Left kidney (tissue), 2 donors: ENCODE data around the gene MBNL1. TPM values are rescaled to one million over a fixed set of nuclear protein-coding genes. Genes with fewer than 3 reads are reported as not detected.

Experiments
- DNase-seq: peaks from one replicate; pipeline ENCODE4 v3.0.0-alpha.2; 2013
- polyA plus RNA-seq: library from polyadenylated mRNA; unstranded; fragments of 120-200 nt; gene quantifications from one replicate; pipeline ENCODE4 v1.2.1, GENCODE V29; 2013; ENCODE audit not compliant: insufficient read length

The MBNL1 gene
- polyA plus RNA-seq, 1 donor = 56.6 TPM

DNA sequence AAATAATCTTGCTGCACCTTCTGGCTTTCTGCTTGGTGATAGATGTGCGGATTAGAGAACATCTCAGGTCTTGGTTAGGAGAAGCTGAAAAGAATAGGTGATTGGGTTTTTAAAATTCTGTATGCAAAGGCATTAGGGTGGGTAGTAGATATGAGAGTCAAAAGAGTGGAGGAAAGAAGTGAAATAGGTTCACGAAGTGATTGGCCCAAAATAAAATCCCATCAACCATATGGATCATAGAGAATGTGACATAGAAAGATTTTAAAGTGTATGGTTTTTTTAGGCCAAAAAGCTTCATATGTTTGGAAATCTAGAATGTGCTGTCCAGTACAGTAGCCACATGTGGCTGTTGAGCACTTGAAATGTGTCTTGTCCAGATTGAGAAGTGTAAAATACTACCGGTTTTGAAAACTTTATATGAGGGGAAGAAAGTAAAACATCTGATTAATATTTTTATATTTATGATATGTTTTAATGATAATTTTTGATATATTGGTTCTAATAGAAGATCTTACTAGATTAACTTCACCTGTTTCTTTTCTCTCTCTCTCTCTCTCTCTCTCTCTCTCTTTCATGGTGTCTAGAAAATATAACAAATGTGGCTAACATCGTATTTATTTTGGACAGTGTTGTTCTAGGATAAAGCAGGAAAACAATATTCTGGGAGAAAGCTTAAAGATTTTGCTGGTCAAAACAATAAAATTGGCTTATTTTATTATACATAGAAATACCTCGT is 2.9 kb downstream of the MBNL1 start:
- no peak for DNase-seq

DNA sequence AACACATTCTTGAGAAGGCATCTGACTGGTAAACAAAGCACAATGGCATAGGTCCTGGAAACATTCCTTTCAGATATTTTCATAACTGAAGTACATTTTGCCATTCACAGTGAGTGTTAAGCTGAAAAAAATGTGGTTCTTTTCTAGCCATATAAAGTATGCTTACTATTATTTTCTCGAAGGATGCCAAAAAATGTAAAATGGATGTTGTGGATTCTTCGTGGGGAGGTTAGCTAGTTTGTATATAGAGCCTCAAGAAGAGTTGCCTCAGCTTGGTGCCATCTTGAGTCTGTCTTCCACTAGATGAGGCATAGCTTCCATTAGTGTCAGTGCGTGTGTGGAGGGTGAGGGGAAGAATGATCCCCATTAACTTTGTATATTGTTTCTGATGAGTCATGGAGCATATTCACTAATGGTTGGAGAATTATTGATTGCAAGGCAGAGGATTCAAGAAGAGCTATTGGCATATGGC is 4.1 kb downstream of the MBNL1 start:
- no peak for DNase-seq

DNA sequence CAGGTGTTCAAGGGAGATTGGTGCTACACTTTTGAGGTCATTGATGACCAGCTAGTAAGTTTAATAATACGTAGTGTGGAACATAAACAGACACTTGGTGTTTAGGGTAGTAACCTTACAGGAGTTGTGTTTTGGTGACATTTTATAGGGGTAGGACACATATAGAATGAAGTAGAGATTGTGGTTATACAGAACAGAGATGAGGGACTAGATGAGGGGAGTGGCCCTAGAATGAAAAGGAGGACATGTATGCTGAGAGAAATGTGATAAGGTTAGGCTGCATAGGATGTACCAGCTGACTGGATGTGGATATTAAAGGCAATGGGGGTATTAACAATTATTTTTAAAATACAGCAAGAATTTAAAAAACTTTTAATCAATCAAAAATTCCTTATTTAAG is 8.0 kb downstream of the MBNL1 start:
- no peak for DNase-seq

DNA sequence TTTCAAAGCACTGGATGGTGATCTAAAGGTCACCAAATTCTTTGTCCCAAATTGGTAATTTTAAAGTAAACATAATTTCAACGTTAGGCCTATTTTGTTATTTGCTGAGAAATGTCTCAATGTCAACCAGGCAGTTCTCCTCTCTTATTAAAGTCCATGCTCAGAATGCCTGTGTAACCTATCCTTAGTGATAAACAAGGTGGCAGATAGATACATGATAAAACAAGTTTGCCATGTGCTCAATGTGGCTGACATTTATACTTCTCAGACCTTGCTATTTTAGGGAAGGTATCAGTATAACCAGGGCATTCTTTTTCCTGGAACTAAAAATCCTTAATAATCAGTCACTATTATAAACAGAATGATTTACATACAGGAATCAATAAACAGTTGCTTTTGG is 8.5 kb downstream of the MBNL1 start:
- no peak for DNase-seq

DNA sequence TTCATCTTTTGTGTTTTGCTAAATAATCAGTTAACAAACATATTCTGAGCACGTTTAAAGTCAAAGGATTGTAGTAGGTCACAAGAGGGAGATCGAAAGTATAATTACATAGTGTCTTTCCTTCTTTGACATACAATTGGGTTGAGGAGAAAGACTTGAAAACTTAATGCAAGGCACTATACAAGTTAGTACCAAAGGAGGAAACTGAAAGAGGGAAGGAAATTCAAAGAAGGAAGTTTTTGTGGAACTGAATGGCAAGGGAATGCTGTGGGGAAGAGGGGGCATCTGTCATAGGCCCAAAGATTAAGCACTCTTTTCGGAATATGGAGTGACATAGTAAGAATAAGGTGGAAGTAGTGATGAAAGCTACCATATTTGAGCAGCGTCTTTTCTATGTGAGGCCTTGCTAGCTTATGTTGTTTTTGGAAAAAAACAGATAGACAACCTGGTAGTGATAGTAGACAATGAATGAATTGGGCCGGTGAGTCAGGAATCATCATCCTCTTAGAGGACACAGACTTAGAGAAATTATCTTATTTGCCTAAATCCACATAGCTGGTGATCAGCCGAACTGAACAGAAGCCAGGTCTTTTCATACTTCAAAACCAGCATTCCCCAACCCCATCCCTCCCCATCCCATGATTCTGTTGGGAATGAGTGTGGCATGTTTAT is 10.2 kb downstream of the MBNL1 start:
- DNase-seq = no peak

DNA sequence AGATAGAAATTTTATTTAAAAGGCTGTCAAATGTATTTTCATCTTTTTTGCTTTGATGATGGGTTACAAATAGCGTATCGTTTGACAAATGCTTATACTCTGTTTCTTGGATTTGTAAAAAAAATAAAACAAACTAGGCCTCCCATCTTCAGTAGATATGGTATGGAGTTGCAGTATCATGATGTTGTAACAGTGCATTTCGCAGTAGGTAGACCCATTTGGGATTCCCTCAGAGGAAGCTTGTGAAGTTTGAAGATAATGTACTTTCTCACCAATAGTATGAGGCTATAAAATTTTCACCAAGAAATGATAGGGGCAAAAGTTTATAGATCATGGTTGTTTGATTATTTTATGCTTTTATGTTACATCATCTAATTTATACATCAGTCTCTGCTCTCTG is 10.8 kb downstream of the MBNL1 start:
- DNase-seq = no peak

DNA sequence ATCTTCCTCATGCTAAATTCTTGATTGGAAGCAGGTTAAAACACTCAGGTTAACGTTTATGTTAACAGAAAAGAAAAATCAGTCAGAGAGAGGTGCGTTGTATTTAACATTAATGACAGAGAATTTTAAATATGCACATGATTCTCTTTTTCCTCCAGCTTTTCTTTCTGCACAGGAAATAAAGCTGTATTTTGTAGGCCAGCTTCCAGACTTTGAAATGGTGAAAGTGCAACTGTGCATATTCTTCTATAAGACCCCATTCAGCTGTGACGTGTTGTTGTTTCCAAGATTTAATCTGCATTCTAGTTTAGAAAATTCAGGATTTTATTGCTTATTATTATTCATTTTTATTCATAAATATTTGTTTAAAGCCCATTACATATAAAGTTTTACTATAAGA is 11.8 kb downstream of the MBNL1 start:
- no peak for DNase-seq

DNA sequence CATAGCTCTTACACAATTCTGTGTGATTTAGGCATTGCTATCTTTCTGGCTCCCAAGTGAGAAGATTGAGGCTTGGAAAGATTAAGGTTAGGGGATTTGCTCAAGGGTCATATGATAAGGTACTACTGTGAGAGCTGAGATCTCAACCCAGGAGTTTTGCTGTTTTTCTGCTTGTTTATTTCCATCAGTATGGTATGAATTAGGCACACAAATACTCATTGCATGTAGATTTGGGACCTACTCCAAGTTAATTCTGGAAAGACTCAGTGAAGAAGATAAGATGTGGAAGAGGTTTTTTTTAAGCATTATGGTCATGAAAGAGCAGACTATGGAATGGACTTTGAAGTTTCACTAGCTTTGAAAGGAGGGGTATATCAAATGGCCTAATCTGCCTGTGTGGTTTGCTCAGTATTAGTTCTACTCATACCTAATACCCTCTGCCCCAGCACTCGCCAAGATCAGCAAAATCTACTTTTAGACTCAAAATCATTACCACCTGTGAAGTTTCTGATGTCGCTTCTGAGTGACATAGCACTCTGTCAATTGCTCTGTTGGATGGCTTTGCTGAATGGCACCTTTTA is 12.5 kb downstream of the MBNL1 start:
- DNase-seq = no peak

DNA sequence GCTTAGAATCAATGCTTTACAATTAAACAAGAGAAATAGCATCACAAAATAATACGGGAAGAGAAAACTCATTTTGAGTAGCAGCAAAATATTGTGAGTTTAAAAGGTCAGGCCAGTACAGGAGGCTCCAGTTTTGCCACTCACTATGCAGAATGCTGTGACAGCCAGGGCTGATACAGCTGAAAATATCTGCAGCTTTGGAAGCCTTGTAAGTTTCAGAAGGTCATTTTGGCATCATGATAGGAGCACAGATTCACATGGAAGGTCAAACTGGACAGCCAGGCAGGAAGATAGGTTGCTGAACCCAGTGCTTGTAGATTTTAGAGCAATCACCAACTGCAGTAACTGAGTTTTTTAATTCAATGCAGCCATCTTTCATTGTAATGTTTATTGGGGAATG is 14.1 kb downstream of the MBNL1 start:
- no peak for DNase-seq

DNA sequence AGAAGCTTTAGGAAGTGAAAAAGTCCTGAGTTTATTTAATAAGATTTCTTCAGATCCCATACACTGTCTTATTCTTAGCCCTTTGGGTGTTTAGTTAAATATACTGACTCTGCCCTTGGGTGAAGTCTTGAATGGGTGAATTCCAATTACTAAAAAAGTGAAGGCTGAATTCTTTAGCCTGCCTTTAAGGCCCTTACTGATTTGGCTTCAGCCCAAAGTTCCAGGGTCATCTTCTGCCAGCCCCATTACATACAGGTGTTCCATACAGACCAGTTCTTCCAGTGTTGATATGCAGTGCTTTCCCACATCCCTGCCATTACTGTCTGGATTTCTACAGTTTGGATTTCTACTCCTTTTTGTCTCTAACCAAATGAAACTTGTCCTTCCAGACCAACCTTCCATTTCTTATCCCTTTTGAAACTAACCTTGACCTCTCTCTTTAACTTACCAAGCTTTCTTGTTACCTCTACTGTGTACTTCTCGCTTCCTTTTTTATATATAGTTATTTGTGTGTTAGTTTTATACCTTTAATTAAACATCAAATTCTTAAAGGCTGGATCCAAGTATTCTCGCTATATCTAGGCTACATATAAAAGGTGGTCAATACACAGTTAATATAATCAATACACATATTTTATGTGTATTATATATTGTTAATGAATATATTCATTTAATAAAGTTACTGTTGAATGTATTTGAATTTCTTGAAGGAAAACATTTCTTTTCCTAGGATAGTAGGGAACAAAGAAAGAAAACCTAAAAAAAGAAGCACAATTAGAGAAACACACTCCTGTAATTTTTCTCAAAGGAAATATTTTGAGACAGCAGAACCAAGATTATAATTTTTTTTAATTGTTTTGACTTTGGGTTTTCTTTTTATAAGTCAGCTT is 15.0 kb downstream of the MBNL1 start:
- no peak for DNase-seq

DNA sequence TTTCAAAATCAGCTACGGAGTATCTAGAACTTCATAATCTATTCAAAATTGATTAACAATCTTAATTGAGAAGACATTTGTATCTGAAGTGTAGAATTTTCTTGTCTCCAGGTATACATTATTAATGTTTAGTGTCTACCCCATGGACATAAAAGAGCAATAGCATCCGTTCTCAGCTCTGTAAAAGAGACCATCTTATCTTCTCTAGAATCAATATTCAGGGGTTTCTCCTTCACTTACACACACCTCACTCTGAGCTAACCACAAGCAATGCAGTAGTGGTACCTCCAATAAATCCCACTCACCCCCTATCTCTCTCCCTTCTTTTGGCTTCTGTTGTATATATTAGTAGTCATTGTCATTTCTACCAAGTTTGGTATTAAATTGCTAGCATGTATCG is 16.2 kb downstream of the MBNL1 start:
- DNase-seq = no peak

DNA sequence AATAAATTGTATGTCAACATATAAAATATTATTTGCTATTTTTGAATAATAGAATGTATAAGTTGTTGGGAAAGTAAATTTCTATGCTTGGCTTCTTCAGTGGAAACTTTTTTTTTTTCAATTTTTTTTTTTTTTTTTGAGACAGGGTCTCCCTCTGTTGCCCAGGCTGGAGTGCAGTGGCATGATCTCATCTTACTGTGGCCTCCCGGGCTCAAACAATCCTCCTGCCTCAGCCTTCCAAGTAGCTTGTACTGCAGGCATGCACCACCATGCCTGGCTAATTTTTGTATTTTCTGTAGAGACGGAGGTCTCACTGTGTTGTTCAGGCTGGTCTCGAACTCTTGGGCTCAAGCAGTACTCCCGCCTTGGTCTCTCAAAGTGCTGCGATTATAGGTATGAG is 16.8 kb downstream of the MBNL1 start:
- no peak for DNase-seq

DNA sequence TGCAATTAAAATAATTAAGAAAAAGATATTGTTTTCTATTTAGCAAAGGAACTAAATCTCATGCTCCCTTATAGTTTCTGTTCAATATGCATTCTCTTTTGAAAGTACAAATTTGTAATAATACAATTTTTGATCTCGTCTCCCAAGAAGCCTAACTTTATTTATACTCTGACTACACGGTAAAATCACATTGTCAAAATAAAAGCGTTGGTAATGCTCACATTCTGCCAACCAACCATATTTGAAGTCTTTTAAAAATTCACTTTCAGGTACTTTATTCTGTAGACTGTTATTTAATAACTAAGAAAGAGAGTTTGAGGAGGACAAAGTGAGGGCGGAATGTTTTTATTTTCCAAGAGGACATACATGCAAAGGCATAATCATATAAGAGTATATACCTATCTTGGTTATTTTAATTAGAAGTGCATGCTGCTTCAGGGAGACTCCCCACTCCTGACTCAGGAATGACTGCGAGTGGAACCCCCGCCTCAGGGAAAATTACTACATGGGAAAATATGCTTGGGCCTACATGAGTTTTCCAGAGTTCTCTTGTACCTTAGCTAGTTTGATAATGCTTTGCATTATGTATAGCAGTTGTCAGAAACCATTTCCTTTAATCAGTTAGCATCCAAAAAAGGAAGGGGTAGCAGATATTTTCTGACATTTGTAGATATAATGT is 19.3 kb downstream of the MBNL1 start:
- DNase-seq = no peak

DNA sequence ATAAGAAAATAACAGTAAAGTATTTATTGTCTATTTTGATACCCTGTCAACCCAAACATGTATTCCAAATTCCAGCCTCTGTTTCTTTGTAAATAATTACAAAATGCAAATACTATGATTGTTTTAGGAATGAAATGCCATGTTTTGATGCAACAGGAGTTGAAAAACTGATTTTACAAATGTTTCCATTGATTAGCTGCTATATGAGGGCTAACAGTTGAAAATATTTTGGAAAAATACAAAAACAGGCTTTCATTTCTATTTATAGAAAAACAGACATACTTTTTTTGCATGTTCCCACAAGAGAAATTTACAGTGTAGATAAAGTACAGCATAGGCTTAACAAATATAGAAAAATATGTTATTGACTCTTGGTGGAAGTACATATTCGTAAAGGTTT is 20.0 kb downstream of the MBNL1 start:
- no peak for DNase-seq

DNA sequence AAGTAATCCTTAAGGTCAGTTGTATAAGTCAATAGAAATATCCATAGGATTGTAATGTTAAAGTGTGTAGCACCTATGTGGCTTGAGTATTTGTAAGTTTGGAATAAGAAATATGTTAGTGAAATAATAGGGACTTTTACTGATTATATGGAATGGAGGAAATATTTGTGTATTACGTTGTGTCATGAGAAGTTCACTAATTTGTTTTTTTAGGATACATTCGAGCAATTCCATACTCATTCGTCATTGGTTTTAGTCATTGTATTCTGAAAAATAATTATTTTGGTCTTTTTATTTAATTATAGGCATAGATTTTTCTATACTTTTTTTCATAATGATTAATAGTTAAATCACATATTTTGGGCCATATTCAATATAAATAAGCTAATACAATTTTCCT is 21.0 kb downstream of the MBNL1 start:
- no peak for DNase-seq

DNA sequence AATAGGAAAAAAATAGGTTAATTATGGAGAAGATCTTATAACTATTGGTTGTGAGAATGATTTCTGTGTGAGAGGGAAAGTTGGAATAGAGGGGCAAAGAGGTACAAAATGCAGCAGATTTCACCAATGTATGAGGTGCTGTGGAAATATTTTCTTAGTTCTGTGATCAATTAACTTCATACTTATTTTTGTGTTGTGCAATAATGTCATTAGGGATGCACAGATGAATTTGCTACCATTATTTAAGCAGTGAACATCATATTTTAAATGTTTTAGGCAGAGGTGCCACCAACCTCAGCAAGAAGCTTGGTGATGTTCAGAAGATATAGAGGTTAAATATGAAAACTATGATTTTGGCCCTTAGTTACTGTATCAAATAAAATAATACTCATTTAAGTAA is 21.6 kb downstream of the MBNL1 start:
- no peak for DNase-seq

DNA sequence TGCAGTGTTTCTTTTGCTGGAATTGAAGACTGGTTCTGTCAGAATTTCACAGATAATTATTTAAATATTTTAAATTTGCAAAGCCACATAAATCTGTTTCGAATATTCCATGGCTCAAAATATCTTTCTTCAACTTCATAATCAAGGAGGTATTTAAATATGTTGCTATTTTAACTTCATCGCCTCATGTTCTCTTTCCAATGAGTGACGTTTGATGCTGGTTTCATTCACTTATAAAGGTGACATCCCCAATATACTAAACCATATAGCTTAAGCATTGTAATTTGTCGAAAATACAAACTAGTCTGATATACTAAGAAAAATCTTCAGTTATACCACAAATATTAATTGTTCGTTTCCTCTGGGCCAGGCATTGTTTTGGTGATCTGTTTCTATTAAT is 22.5 kb downstream of the MBNL1 start:
- no peak for DNase-seq

DNA sequence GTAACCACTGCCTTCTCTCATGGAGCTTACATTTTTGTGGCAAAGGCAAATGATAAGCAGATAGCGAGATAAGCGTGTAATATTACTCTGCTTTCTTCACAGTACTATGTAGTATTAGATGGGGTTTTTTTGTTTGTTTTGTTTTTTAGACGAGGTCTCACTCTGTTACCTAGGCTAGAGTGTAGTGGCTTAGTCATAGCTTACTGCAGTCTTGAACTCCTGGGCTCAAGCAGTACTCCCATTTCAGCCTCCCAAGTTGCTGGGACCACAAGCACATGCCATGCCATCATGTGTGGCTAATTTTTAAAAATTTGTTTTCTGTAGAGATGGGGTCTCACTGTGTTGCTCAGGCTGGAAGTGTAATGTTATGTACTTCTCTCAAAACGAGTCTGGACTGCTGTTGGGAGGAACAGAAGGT is 22.9 kb downstream of the MBNL1 start:
- DNase-seq = no peak

DNA sequence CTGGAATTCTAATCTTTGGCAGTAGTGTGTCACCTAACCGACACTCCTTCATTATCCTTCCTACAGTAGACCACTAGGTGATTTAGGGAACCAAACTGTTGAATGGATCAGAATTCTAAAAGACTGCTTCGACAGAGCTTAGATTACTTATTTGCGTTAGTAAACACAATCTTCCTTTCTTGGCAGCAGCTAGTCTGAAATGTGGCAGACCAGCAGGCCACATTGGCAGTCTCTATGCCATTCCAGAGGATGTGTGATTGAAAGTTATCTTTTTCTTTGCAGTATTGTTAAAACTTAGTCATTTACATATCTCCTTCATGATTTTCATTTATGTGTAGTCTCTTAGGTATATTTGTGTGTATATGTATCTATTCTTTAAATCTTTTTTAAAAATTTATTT is 23.6 kb downstream of the MBNL1 start:
- DNase-seq = no peak

DNA sequence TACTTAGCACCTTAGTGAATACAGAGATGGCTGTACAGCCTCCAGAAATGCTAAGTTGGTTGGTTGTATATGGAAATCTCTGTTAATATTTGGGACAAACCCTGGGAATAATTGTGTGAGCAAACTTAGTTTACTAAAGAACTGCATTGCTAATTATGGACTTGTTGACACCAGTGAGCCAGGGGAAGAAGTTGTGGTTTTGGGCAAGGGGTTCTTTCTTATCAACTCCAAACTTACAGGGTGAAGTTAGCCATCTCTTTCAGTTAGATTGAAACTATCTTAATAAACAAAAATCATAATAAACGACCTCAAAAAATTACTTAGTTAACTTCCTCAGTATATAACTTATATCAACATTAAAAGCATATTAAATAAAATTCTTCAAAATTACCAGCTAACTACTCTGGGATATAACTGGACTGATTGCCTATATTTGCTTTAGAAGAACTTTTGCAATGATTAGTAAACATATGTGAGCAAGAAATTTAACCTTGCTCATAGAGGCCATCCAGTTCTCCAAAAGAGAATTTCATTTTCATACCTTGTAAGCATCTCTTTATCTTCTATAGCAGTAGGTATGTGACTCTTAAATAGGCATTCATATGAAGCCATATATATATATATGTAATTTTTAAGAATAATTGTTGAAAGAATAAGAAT is 24.7 kb downstream of the MBNL1 start:
- DNase-seq = no peak

DNA sequence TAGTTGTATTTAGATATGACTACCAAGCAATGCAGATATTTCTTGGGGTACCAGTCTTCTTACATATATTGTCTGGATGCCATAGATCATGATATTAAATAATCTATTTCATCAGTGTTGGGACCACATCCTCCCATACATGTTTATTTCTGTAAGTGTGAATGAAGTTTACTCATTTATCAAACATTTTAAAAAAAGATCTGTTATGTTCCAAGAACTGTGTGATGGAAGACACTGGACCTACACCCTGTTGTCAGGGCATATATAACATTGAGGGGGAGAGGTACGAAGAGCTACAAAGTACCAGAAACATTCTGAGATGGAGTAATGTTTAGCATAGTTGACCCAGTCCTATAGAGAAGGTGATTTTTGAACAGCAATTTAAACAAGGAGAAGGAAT is 26.6 kb downstream of the MBNL1 start:
- no peak for DNase-seq
